Naive thymus-derived CD4-positive, alpha-beta T cell (primary cell): ENCODE results near the gene RPRD1B. TPM values are rescaled to one million over a fixed set of nuclear protein-coding genes. Genes with fewer than 3 reads are reported as not detected.
"Not testable (repeated sequence)": the region's sequence is repeated elsewhere in the genome, so short reads cannot be mapped to it uniquely, and the experiment has no call there.

ENCODE experiments used
- ATAC-seq: fragments of 150-1000 bp; cut with Tn5 transposase; 2 replicates; pipeline ENCODE4 v1.10.0; 2021; ENCODE audit warnings: mild to moderate bottlenecking, moderate library complexity
- CTCF ChIA-PET: fragments of 350-600 bp; sonication (Branson Sonifier 250); formaldehyde crosslinking; loops from one replicate; lab custom pipeline; 2021; ENCODE audit warnings: antibody characterized with exemption; lab: Charles Lee
- POLR2A ChIA-PET: fragments of 350-600 bp; sonication (Branson Sonifier 250); formaldehyde crosslinking; loops from one replicate; lab custom pipeline; 2021; ENCODE audit warnings: antibody characterized with exemption, inconsistent platforms; lab: Charles Lee
- DNase-seq, 9 donors: peaks; one replicate each; pipeline versions ENCODE4 v3.0.0 to v3.0.0-alpha.2; 2020 to 2022; ENCODE audit warnings: mixed read lengths in 1 of 9
- H3K27ac ChIP-seq: one replicate; pipeline ENCODE4 v1.7.0; 2013; ENCODE audit warnings: mild to moderate bottlenecking, low read depth, low read length, moderate library complexity
- H3K27me3 ChIP-seq, 2 donors: one replicate each; pipeline ENCODE4 v1.7.0; 2013; ENCODE audit warnings: low read length in 2 of 2, mild to moderate bottlenecking in 2 of 2, moderate library complexity in 2 of 2; ENCODE audit not compliant: control insufficient read depth in 2 of 2, insufficient read depth in 2 of 2
- H3K36me3 ChIP-seq, 3 experiments: 1 replicate in 2 of 3; 2 replicates in 1 of 3; pipeline ENCODE4 v1.7.0; 2013; ENCODE audit warnings: low read length in 3 of 3, mild to moderate bottlenecking in 3 of 3, moderate library complexity in 1 of 3; ENCODE audit not compliant: insufficient read depth in 3 of 3, control insufficient read depth in 2 of 3
- H3K4me1 ChIP-seq, 2 donors: one replicate each; pipeline ENCODE4 v1.7.0; 2013; ENCODE audit warnings: low read length in 2 of 2, mild to moderate bottlenecking in 2 of 2, moderate library complexity in 1 of 2; ENCODE audit not compliant: control insufficient read depth in 2 of 2, insufficient read depth in 2 of 2
- H3K4me3 ChIP-seq: 2 replicates; pipeline ENCODE4 v1.7.0; 2013; ENCODE audit warnings: mild to moderate bottlenecking, low read length
- H3K9me3 ChIP-seq, 3 experiments: 1 replicate in 2 of 3; 2 replicates in 1 of 3; pipeline ENCODE4 v1.7.0; 2013; ENCODE audit warnings: low read length in 3 of 3; ENCODE audit not compliant: control insufficient read depth in 2 of 3
- H3K27ac Mint-ChIP-seq, 9 donors: one replicate each; pipeline ENCODE4 v1.8.0; 2020 to 2022; ENCODE audit warnings: mixed read lengths in 9 of 9, mild to moderate bottlenecking in 8 of 9, moderate library complexity in 5 of 9, inconsistent platforms in 2 of 9
- H3K27me3 Mint-ChIP-seq, 5 donors: one replicate each; pipeline ENCODE4 v1.8.0; 2021 to 2022; ENCODE audit warnings: mixed read lengths in 5 of 5, mild to moderate bottlenecking in 1 of 5
- H3K36me3 Mint-ChIP-seq, 5 donors: one replicate each; pipeline ENCODE4 v1.8.0; 2020 to 2022; ENCODE audit warnings: mixed read lengths in 5 of 5, mild to moderate bottlenecking in 3 of 5, inconsistent platforms in 1 of 5
- H3K4me1 Mint-ChIP-seq, 7 donors: one replicate each; pipeline ENCODE4 v1.8.0; 2020 to 2022; ENCODE audit warnings: mixed read lengths in 7 of 7, mild to moderate bottlenecking in 3 of 7, inconsistent platforms in 1 of 7
- H3K4me3 Mint-ChIP-seq, 10 donors: one replicate each; pipeline ENCODE4 v1.8.0; 2020 to 2022; ENCODE audit warnings: mild to moderate bottlenecking in 10 of 10, mixed read lengths in 10 of 10, moderate library complexity in 6 of 10, inconsistent platforms in 2 of 10
- H3K9me3 Mint-ChIP-seq, 11 donors: one replicate each; pipeline ENCODE4 v1.8.0; 2020 to 2022; ENCODE audit warnings: mixed read lengths in 11 of 11, mild to moderate bottlenecking in 4 of 11, inconsistent platforms in 1 of 11, moderate library complexity in 1 of 11
- intact Hi-C, 2 donors: fragments of 100-400 bp; cut with micrococcal nuclease; formaldehyde crosslinking; loops; one replicate each; pipeline ENCODE4 v1.15.1; 2023
- polyA plus RNA-seq, 2 donors: library from polyadenylated mRNA; unstranded; fragments of 300-500 nt; fragmentation: Illumina TruSeq; gene quantifications; one replicate each; pipeline ENCODE4 v1.2.3, GENCODE V29; 2021
- total RNA-seq, 6 experiments: library from RNA in 5 of 6; stranded (reverse) in 5 of 6; gene quantifications; 1 replicate in 5 of 6; 2 replicates in 1 of 6; pipeline ENCODE4 v1.2.3 and lab custom pipeline; 2021 to 2026

Gene RPRD1B
- total and polyA plus RNA-seq, 7 experiments from 2014 or later: 3.4 to 49.1 (median 45.3) TPM

DNA sequence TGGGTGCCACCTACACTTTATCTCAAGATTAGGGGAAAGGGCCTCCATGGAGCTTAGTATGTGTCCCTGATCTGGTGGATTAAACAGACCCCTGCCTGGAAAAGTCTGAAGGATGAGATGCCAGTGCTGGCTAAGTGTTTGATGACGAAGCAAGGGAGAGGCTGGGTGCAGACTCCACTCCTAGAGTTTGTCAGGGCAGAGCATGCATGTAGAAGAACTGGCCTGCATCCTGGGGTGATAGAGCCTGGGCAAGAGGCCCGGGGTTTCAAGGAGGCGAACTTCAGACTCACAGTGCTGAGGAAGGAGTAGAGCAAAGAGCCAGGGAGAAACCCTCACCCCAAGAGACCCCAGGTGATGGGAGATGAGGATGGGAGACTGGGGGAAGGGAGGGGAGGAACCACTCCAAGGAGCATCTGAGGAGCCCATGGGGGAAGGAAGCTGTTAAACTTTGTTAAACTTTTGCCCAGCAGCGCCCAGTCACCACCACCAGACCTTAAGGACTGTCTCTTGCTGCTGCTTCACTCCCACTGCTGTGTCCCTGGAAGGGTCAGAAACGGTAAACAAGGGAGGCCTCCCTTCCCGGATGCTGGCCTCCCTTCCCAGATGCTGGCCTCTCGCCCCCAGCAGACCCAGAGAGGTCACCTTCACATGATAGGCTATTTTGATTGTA lies 61.6 kb downstream of the RPRD1B start:
- intact Hi-C loops: no loop called here
- peaks cover 0 to 14% (median 0%) of the 10 kb centered on the region in 3 experiments for H3K36me3 ChIP-seq
- no peak overlapping the region for H3K4me3 Mint-ChIP-seq
- no peak overlapping the region for H3K4me3 ChIP-seq
- CTCF ChIA-PET: no interaction called here
- peaks cover 13 to 38% (median 22%) of the 10 kb centered on the region in 7 donors for H3K4me1 Mint-ChIP-seq
- peaks cover 0 to 15% (median 2%) of the 10 kb centered on the region in 11 donors for H3K9me3 Mint-ChIP-seq
- no peaks in the 10 kb centered on the region for H3K27me3 ChIP-seq
- POLR2A ChIA-PET: no interaction called here
- DNase-seq (no peak), ATAC-seq (peak; percentile 47)
- H3K36me3 Mint-ChIP-seq: peaks cover 4 to 23% (median 16%) of the 10 kb centered on the region in 5 donors
- H3K27ac Mint-ChIP-seq: peak overlapping the region in 5 of 9 donors; percentile 10 to 72 (median 38)
- peaks cover 0 to 29% of the 10 kb centered on the region in 2 donors for H3K4me1 ChIP-seq
- H3K9me3 ChIP-seq: no peaks in the 10 kb centered on the region
- H3K27ac ChIP-seq: no peak overlapping the region
- peaks cover 0 to 5% (median 0%) of the 10 kb centered on the region in 5 donors for H3K27me3 Mint-ChIP-seq

DNA sequence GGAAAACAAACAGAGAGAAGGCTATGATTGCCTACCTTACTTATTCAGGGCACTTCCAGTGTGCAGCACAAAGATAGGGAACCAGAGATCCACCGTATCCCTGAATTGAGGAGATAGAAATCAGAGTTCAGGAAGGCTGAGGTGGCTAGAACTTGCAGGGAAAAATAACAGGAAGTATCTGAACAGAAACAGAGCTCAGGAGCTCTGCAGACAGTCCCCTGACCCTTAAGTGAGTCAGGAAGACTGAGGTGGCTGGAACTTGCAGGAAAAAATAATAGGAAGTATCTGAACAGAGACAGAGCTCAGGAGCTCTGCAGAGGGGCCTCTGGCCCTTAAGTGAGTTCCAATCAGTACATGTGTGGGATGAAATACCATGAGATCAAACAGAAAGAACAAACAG lies 65.4 kb downstream of the RPRD1B start:
- peaks cover 0 to 9% of the 10 kb centered on the region in 2 donors for H3K4me1 ChIP-seq
- ChIA-PET CTCF (no interaction called here), POLR2A (no interaction called here)
- H3K9me3 ChIP-seq: no peaks in the 10 kb centered on the region
- H3K4me3 ChIP-seq: no peak overlapping the region
- ATAC-seq: no peak
- H3K27me3 Mint-ChIP-seq: peaks cover 0 to 17% (median 0%) of the 10 kb centered on the region in 5 donors
- intact Hi-C loops: no loop called here
- no peaks in the 10 kb centered on the region for H3K27me3 ChIP-seq
- peaks cover 2 to 25% (median 13%) of the 10 kb centered on the region in 5 donors for H3K36me3 Mint-ChIP-seq
- H3K36me3 ChIP-seq: no peaks in the 10 kb centered on the region
- H3K9me3 Mint-ChIP-seq: peaks cover 2 to 26% (median 5%) of the 10 kb centered on the region in 11 donors
- H3K4me3 Mint-ChIP-seq: no peak overlapping the region
- H3K27ac ChIP-seq: no peak overlapping the region
- peaks cover 6 to 13% (median 9%) of the 10 kb centered on the region in 7 donors for H3K4me1 Mint-ChIP-seq
- H3K27ac Mint-ChIP-seq: no peak overlapping the region
- no peak for DNase-seq

DNA sequence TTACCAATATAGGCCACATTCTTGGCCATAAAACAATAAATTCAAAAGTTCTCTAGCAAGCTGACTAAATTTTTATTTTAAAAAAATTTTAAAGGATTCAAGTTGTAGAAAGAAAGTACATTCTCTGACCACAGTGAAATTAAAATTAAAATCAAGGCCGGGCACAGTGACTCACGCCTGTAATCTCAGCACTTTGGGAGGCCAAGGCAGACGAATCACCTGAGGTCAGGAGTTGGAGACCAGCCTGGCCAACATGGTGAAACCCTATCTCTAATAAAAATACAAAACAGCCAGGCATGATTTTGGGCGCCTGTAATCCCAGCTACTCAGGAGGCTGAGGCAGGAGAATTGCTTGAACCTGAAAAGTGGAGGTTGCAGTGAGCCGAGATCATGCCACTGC lies 68.7 kb downstream of the RPRD1B start:
- H3K4me1 Mint-ChIP-seq, H3K4me3 Mint-ChIP-seq, H3K4me1 ChIP-seq, H3K4me3 ChIP-seq, ATAC-seq, H3K27ac ChIP-seq, H3K27ac Mint-ChIP-seq, H3K36me3 ChIP-seq, POLR2A ChIA-PET, H3K27me3 ChIP-seq, H3K9me3 ChIP-seq, intact Hi-C loops, CTCF ChIA-PET, DNase-seq: not testable (repeated sequence)
- Mint-ChIP-seq H3K9me3 (peaks cover 2 to 29% (median 9%) of the 10 kb centered on the region in 11 donors), H3K36me3 (peaks cover 0 to 33% (median 13%) of the 10 kb centered on the region in 5 donors), H3K27me3 (peaks cover 0 to 23% (median 0%) of the 10 kb centered on the region in 5 donors)

GRCh38 chr20:38104285-38104684 lies 70.7 kb downstream of the RPRD1B start:
- Mint-ChIP-seq H3K4me1 (peaks cover 0 to 3% (median 0%) of the 10 kb centered on the region in 7 donors), H3K9me3 (peaks cover 2 to 23% (median 8%) of the 10 kb centered on the region in 11 donors), H3K4me3 (no peak overlapping the region), H3K27me3 (peaks cover 0 to 18% (median 0%) of the 10 kb centered on the region in 5 donors), H3K27ac (no peak overlapping the region), H3K36me3 (peaks cover 0 to 18% (median 10%) of the 10 kb centered on the region in 5 donors)
- ChIA-PET POLR2A (no interaction called here), CTCF (no interaction called here)
- DNase-seq: no peak
- Histone ChIP-seq H3K4me3 (no peak overlapping the region), H3K4me1 (no peaks in the 10 kb centered on the region), H3K27ac (no peak overlapping the region), H3K36me3 (no peaks in the 10 kb centered on the region), H3K9me3 (no peaks in the 10 kb centered on the region), H3K27me3 (no peaks in the 10 kb centered on the region)
- intact Hi-C loops: no loop called here
- no peak for ATAC-seq

DNA sequence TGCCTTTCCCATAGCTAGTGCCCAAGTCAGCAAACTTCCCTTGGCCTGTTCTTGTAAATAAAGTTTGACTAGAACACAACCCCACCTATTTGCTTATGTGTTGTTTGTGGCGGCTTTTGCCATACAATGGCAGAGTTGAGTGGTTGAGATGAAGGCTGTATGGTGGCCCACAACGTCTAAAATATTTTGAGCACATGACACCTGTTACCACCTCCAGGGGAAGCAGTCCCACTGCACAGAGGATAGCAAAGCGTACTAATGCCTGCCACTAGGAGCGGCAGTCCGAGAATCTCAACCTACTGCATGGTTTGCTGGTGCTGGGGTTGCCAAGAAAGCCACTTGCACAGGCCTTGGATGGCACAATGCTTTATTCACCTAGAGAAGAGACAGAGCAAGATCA lies 72.9 kb downstream of the RPRD1B start:
- ATAC-seq (no peak), DNase-seq (no peak)
- Histone ChIP-seq H3K27me3 (no peaks in the 10 kb centered on the region), H3K4me1 (no peaks in the 10 kb centered on the region), H3K36me3 (no peaks in the 10 kb centered on the region), H3K27ac (no peak overlapping the region), H3K9me3 (no peaks in the 10 kb centered on the region), H3K4me3 (no peak overlapping the region)
- CTCF ChIA-PET: no interaction called here
- Mint-ChIP-seq H3K36me3 (peaks cover 0 to 10% (median 0%) of the 10 kb centered on the region in 5 donors), H3K9me3 (peaks cover 0 to 4% (median 0%) of the 10 kb centered on the region in 11 donors), H3K4me3 (no peak overlapping the region), H3K4me1 (peaks cover 0 to 3% (median 0%) of the 10 kb centered on the region in 7 donors), H3K27ac (no peak overlapping the region), H3K27me3 (peaks cover 0 to 12% (median 0%) of the 10 kb centered on the region in 5 donors)
- POLR2A ChIA-PET: no interaction called here
- intact Hi-C loops: no loop called here

- H3K27me3 Mint-ChIP-seq, H3K4me3 Mint-ChIP-seq, H3K36me3 ChIP-seq, H3K27ac Mint-ChIP-seq, H3K9me3 ChIP-seq, H3K4me3 ChIP-seq, POLR2A ChIA-PET, H3K9me3 Mint-ChIP-seq, H3K4me1 ChIP-seq, ATAC-seq, CTCF ChIA-PET, H3K27ac ChIP-seq, intact Hi-C loops, H3K27me3 ChIP-seq, H3K4me1 Mint-ChIP-seq, DNase-seq: not testable (repeated sequence)
- H3K36me3 Mint-ChIP-seq: peaks cover 0 to 10% (median 0%) of the 10 kb centered on the region in 5 donors
These were observed 73.8 kb downstream of the RPRD1B start for GRCh38 chr20:38107386-38107785.

GRCh38 chr20:38107916-38108315 lies 74.4 kb downstream of the RPRD1B start:
- H3K27me3 Mint-ChIP-seq, H3K4me3 ChIP-seq, H3K9me3 Mint-ChIP-seq, intact Hi-C loops, H3K4me1 ChIP-seq, H3K9me3 ChIP-seq, H3K4me3 Mint-ChIP-seq, H3K27ac Mint-ChIP-seq, ATAC-seq, H3K27ac ChIP-seq, CTCF ChIA-PET, DNase-seq, H3K36me3 ChIP-seq, H3K27me3 ChIP-seq, POLR2A ChIA-PET, H3K4me1 Mint-ChIP-seq: not testable (repeated sequence)
- peaks cover 0 to 10% (median 0%) of the 10 kb centered on the region in 5 donors for H3K36me3 Mint-ChIP-seq
